Neural progenitor cell (in vitro differentiated cells): ENCODE data around the gene WNK1.

ENCODE experiments used
- CTCF ChIP-seq: fragments of 200-600 bp; sonication (generic); IDR thresholded peaks from 2 replicates; pipeline ENCODE4 v1.5.1; 2017; ENCODE audit warnings: antibody characterized with exemption, mild to moderate bottlenecking
- EZH2 ChIP-seq: fragments of 200-600 bp; sonication (generic); IDR thresholded peaks from 2 replicates; pipeline ENCODE4 v1.6.1; 2017; ENCODE audit warnings: antibody characterized with exemption, mild to moderate bottlenecking, moderate library complexity

- TF ChIP-seq CTCF: no peak
- no peak for TF ChIP-seq EZH2
These were observed 194.3 kb downstream of the WNK1 start for GRCh38 chr12:946631-947030.
